ENCODE results near the gene SEC23A.

SEC23A gene

DNA sequence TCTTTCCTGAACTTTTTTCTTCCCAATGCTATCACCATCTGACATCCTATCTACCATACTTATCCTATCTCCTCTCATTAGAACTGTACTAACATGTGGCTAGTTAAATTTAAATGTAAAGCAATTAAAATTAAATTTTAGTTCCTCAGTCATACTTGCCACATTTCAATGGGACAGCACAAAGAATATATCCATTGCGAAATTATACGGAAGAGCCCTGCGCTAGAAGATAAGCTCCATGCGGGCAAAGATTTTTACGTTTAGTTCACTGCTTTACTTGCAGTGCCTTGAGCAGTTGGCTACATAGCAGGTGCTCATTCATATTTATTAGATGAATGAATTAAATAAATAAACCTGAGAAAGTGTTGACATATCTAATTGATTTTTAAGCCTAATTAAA is 33.1 kb downstream of the SEC23A start:
- TF ChIP-seq, protein P1, sequence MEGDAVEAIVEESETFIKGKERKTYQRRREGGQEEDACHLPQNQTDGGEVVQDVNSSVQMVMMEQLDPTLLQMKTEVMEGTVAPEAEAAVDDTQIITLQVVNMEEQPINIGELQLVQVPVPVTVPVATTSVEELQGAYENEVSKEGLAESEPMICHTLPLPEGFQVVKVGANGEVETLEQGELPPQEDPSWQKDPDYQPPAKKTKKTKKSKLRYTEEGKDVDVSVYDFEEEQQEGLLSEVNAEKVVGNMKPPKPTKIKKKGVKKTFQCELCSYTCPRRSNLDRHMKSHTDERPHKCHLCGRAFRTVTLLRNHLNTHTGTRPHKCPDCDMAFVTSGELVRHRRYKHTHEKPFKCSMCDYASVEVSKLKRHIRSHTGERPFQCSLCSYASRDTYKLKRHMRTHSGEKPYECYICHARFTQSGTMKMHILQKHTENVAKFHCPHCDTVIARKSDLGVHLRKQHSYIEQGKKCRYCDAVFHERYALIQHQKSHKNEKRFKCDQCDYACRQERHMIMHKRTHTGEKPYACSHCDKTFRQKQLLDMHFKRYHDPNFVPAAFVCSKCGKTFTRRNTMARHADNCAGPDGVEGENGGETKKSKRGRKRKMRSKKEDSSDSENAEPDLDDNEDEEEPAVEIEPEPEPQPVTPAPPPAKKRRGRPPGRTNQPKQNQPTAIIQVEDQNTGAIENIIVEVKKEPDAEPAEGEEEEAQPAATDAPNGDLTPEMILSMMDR (IDR thresholded peaks at IDR 0.05): no peak

DNA sequence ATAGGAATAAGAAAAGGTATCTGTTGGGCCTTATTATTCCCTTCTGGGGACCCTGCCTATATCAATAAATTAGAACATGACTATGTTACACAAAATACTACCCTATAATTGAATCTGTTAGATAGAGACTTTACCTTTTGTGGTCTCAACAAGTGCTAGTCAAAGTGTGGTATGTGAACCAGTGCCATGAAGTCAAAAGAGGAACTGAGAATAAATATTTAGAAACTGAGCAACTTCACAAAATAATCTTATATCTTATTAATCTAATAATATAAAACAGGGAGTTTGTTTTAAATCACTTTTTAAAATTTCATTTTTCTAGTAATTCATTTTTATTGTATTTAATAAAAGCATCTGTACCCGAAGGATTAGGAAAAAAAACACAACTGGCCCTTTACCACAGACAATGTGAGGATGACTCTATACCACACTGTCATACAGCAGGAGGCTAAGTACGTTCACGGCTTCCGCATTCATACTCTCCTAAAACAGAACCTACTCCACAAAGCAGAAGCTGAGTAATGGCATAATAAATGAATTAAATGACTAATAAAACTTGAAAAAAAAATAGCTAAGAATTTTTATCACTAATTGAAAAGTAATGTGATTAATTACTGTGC is 42.1 kb downstream of the SEC23A start:
- TF ChIP-seq, protein P1 (IDR thresholded peaks at IDR 0.05): no peak

DNA sequence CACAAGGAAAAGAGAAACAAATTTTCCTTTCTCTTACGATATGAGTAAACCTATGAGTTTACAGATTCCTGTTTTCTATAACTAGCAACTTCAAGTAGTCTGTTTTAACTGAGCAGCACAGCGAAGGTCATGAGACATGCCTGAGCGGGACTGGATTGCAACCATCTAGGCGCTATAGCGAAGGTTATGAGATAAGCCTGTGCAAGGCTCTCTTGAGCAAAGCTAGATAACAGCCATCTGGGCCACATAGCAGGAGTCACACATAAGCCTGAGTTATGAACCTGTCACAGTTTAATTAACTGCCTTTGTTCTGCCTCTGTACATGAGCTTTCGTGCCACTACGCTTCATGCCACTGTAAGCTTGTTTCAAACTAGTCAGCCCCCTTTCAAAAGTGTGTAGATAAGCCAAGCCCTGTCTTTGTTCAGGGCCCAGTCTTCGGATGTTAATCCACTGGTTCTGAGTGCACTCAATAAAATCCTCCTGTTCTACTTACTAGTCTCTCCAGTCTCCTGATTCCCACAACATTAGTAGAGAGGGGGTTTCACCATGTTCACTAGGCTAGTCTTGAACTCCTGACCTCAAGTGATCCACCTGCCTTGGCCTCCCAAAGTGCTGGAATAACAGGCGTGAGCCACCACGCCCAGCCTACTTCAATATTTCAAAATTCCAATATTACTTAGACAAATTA is 47.1 kb downstream of the SEC23A start:
- TF ChIP-seq, protein P1 (IDR thresholded peaks at IDR 0.05): no peak

DNA sequence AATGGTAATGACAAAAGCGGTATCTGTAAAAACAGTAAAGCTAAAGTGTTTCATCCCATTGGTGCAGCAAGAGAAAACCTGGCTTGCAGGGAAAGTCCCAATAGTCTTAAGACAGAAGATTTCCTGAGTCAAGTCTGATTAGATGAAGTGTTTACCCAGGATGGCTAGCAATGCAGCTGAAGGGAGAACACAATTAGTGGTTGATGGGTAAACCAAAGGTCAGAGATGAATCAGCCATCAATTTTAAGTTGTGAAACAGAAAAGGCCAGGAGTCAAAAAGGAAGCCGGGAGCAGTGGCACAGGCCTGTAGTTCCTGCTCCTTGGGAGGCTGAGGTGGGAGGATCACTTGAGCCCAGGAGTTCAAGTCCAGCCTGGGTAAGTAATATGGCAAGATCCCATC is 52.6 kb downstream of the SEC23A start:
- TF ChIP-seq, protein P1 (IDR thresholded peaks at IDR 0.05): no peak

DNA sequence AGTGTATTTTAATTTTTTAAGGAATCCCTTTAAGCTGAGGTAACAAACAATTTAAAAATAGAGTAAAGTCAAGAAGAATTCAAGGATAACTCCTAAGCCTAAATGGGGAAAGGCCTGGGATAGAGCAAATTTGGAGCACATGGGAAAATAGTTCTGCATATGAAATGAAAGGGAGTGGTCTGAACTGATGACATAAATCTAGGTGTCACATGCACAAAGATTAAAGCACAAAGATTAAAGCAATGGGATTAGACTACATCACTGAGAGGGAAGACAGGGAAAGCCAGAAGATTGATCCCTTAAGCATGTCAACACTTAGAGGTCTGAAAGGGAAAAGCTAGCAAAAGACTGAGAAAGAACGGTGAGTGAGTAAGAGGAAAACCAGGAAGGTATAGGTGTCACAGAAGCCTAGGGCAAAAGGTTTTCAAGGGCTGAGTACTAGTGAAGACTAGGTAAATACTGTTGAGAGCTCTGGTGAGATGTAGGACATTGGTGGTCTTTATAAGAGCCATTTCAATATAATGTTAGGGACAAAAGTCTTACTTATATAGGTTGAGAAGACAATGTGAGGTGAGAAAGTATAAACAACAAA is 59.6 kb downstream of the SEC23A start:
- TF ChIP-seq, protein P1 (IDR thresholded peaks at IDR 0.05): no peak

DNA sequence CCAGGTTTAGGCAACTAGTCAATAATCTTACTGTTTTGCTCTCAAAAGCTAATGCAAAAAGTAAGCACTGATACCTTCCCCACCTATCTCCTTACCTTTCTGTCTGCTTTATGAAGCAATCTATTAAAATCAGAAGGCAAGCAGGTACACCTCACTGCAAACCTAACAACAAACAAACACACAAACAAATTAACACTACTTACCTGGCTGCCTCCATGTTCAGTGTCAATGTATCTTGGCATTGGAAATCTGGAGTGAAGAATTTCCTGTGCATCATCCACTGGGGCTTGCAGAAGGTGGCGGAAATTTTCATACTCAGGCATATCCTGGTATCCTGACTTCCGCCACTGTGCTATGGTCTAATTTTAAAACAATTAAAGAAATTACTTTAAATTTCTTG is 62.5 kb downstream of the SEC23A start:
- TF ChIP-seq, protein P1 (IDR thresholded peaks at IDR 0.05): no peak

DNA sequence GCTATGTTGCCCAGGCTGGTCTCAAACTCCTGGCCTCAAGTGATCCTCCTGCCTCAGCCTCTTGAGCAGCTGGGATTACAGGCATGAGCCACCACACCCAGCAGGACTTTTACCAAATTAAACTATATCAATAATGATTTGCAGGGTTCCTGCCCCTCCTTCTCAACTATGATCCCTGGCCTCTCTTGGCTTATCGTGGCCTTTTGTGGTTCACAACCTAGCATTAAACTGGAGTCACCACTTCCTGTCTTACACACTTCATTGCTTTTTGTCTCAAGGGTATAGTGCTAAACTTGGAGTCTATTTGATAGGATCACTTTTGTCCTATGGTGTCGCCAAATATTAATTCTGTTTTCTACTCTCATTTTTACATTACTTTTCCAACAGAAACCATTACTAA is 64.5 kb downstream of the SEC23A start:
- TF ChIP-seq, protein P1 (IDR thresholded peaks at IDR 0.05): no peak
